ENCODE measurements around the gene RXRB.

RXRB gene

DNA sequence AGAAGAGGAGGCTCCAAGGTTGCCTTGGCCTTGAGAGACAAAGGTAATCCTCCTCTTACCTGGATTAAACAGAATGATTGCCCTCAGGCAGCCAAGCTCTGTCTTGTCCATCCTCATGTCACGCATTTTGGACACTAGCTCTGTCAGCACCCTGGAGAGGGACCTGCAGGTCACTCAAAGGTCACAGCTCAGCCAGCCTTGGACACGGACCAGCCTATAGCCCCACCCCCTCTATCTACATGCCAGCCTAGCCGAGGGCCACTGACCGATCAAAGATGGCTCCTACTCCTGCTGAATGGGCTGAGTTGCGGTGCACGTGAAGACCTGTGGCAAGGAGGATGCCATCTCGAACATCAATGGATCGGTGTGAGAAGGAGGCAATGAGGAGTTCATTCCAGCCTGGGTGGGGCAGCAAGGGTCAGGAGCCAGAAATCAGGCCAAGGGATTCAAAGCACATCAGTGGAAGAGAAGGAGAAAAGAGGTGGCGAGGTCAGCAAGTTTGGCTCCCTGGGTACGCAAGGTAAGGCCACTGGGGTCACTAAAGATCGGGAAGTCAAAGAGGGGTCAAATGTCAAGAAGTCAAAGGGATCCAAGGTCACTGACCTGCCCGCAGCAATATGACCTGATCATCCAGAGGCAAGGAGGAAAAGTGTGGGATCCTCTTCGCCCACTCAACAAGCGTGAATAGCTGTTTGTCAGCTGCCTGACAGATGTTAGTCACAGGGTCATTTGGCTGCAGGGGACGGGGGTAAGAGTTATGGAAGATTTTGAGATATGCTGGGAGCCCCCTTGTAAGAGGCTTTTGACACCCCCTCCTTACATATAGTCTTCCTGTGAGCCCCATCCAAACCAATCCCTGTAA lies 4.9 kb downstream of the RXRB start:
- no peak for DNase-seq

- DNase-seq: no peak
These were observed 6.0 kb downstream of the RXRB start for GRCh38 chr6:33194431-33194979.

GRCh38 chr6:33193619-33194018 lies 6.8 kb downstream of the RXRB start:
- DNase-seq: no peak

DNA sequence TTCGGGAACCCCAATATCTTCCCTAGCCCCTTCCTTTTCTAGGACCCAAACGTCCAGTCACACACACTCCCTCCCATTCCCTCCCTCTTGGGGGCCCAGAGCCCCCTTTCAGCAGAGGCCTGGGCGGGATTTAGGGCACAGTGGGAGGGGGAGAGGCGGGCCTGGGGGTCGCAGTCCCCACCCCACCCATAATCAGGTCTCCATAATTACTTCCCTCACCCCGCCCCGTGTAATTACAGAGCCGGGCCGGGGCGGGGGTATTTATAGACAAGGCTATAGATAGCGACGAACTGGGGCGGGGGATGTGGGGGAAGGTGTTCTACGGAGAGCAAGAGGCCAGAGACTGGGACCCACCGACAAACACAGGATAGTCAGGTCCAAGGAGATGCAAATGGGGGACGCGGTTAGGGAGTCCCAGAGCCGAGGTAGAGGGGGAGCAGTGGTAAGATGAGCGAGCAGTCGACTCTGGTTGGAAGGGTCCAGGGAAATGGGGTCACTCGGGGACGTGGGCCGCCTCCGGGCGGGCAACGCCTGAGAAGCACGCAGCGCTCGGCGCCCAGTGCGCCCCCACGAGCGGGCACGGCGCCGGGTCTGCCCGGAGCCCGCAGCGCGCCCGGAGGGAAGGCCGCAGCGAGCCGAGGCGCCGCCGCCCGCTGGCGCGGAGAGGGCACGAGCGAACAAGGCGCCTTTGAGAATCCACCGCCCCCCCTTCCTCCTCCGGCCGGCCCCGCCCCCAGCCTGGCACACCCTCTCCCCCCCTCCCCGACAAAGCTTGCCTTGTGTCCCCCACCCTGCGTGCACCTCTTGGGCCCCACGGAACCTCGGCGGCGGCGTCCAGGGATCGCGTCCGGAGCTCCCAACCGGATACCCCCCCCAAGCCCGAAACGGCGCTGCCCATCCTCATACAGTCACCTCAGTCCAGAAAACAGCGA lies 7.5 kb downstream of the RXRB start:
- no peak for DNase-seq

GRCh38 chr6:33192105-33192646 lies 8.3 kb downstream of the RXRB start, which contains the start of gene COL11A2:
TSS of gene COL11A2 (minus strand) at chr6:33192467. CDS start at chr6:33192240, 227 bp downstream.
- no peak for DNase-seq

DNA sequence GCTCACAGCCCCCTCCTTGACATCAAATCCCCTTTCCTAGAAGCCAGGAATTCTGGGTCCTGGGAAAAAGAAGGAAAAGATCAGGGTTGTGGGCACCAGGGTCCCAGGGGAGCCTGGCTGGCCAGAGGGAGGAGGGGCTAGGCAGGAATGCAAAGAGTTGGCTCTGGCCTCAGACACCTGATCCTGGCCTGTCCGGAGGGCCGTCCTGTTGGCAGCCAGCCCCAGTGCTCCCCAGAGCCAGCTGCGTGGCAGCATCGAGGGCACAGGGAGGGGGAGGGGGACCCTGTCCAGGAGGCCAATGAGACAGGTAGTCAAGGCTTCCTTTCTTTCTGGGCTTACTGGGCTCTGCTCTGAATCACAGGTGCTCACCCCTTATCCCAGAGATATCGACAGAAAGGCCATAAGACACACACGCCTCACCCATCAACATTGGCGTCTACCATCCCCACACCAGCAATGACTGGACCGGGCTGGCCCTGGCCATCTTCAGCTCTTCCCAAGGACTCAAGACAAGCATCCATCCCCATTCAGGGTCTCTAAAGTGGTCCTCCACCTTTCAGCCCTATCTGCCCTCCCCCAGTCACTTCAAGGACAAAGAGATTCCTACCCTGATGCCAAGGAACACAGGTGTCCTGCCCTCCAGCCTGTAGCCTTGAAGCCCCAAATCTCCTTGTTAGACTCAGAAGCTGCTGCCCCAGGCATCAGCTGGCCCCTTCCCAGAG lies 8.9 kb downstream of the RXRB start:
- DNase-seq: no peak

- no peak for DNase-seq
These were observed 9.9 kb downstream of the RXRB start for GRCh38 chr6:33190504-33191107.

DNA sequence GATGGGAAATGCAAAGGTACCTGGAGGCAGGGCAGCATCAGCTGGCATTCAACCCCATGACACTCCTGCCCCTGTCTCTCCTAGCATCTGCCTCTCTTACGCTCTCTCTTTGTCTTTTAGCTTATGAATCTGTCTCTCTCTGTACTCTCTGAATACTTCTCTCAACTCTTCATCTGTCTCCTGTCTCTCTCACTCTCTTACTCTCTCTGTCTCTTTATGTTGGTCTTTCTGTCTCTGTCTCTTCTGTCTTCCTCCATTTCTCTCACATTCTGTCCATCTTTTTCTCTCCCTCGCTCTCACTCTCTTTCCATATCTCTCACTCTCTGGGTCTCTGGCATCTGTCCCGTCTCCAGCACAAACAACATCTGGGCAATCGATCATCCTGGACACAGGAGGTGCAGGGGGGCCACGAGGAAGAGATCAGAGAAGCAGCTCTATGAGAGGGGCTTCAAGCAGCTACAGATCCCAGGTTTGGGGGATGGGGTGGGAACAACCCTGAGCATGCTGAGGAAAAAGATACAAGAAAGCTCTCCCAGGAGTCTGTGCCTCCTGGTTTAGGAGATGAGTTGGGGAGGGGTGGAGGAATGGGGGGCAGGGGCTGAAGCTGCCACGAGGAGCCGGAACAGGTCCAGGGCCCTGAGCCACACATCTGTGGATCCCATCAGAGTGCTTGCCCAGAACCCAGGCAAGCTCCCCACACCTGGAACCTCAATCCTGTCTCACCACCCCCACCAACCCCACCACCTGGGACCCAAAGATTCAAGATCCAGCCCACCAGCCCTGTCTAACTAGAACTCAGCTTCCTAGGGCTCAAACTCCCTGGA lies 10.6 kb downstream of the RXRB start:
- DNase-seq: no peak

GRCh38 chr6:33189164-33189563 lies 11.3 kb downstream of the RXRB start:
- no peak for DNase-seq

DNA sequence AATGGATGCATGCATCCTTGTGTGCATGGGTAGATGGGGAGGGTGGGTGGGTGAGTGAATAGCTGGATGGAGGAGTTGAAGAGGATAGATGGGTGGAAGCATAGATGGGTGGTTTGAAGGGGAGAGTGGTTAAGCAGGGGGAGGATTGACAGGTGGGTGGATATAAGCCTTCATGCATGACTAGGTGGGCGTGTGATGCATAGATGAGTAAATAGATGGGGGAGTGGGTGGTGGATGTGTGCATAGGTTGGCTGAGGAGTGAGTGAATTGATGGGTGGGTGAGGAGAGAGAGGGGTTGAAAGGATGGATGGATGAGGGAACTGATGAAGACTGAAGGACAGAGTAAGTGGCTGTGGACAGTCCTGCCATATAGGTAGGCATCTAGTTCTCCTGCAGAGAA lies 12.7 kb downstream of the RXRB start:
- DNase-seq: no peak

DNA sequence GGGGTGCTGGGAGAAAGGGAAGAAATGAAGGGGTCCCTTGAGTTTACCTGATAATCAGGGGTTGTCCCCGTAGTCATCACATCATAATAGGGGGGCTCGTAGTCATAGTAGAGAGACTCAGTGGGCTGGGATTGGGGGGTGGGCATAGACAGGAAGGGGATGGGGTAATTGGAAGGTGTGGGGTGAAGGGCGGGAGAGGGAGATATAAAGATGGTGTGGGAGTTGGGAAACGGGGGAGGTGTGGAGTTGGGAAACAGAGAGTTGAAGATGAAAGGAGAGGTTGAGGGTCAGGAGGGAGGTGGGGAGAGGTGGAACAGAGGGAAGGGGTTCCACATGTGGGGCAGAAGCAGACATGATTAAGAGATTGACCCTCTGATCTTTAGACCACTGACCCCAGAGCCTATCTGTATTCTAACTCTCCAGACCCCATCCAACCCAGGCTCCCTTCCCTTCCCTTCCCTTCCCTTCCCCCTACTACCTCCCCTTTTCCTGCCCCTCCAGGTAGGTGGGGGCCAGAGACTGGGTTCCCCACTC lies 14.7 kb downstream of the RXRB start:
- DNase-seq: no peak

- DNase-seq: no peak
These were observed 15.3 kb downstream of the RXRB start for GRCh38 chr6:33185190-33185589.

- DNase-seq: no peak
These were observed 17.3 kb downstream of the RXRB start for GRCh38 chr6:33183071-33183683.

DNA sequence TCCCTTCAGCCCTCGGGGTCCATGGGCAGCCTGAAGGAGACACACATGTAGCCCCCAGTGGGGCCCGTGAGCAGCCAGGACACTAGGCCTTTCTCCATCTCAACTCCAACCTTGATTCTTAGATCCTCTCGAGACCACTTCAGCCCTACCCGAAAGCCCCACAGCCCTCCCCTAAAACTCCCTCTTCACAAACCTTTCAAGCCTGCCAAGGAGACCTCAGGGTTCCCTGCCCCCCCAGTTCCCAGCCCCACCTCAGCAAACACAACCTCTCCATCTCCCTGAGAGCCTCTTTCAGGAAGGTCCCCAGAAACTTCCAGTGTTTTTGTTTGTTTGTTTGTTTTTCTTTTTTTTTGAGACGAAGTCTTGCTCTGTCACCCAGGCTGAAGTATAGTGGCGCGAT lies 19.3 kb downstream of the RXRB start:
- no peak for DNase-seq

DNA sequence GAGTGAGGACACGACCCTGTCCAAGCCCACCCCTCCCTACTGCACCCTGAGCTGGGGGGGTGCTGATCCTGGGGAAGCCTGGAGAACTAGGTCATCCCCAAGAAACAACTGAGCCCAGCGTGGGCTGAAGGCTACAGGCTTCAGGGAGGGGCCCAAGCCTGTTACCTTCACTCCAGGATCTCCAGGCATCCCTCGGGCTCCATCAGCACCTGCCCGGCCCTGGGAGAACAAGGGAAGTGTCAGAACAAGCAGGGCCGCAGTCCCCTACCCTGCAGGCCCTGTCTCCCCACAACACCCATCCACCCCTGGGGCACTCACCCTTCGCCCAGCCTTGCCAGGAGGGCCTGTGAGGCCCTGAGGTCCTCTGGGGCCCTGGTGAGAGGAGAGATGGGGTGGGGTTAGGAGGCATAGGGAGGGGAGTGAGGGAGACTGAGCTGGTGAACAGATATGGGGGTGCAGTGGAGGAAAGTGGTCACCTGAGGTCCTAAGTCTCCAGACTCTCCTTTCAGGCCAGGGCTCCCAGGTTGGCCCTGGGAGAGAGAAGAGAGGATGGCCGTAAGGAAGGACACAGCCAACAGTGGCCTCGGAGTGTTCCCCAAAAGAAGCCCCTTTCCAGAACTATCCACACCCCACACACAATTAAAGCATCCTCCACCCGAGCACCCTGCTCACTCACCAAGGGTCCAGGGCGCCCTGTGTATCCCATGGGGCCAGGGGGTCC lies 21.6 kb downstream of the RXRB start:
- DNase-seq: no peak

DNA sequence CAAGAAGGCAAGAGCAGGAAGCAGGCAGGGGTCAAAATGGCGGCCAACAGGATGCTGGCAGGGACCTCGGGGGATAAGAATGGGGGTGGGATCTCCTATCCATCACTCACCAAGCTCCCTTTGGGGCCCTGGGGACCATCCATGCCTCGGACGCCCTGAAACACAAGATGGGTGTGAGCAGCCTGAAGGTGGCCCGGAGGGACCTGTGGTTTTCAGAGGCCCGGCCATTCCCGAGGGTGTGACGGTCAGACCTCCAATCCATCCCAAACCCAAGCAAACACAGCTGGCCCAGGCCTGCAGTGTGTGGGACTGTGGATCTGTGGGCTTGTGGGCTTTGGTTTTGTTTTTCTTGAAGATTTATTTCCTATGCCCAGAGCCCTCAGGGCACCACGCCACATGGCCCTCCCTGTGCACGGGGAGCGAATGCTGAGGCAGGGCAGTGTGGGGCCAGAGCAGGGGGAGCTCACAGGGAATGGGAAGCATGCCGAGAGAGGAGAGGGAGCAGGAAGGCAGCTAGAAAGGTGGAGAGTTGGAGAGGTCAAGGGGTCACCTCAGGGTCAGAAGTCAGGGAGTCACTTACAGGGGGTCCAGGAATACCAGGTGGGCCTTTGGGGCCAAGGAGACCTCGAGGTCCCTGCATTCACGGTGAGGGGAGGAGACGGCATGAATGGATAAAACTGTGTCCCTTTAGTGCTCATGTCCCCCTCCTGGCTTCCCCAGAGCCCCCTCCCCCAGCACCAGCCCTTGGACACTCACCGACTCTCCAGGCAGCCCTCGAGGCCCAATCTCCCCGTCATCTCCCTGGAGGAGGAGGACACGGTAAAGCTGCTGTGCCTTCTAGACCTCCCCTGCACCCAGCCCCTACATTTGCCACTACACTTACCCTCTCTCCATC lies 22.7 kb downstream of the RXRB start:
- no peak for DNase-seq

DNA sequence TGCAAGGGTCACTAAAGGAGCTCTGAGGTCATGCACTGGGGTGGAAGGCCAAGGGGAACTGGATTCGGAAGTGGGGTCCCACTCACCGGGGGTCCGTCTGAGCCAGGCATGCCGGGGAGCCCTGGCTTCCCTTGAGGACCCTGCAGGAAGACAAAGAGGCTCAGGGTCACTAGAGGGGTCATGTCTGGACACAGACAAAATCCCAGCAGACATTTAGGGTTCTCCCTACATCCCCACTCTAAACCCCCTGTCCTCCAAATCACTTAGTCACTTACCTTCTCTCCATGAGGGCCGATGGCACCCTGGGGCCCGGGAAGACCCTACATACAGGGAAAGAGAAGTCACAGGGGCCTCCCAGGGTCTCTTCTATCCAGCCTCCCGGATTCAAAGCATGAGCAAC lies 23.6 kb downstream of the RXRB start:
- DNase-seq: no peak

DNA sequence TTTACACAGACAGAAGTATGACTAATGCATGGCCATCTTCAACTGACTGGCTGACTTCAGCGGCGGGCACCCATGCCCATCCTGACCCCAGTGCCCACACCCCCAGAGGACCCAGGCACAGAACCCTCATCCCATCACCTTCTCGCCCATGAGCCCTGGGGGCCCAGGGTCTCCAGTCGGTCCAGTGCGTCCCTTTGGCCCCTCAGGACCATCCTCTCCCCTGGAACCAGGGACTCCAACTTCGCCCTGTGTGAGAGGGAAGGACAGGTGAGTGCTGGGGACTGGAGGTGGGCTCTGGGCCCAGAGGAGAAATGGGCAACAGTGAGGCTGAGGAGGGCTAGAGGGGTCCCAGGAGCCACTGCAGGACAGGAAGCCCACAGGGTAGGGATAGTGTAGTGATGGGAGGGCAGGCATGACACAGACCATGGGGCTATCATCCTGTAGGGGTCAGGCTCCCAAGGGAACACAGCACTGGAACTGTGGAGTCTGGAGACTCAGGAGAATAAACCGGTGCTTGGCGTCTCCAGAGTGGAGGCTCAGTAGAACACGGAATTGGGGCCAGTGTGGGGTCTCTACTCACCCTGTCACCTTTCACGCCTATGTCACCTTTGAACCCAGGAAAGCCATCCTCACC lies 24.9 kb downstream of the RXRB start:
- DNase-seq: no peak

Measured in NCI-H526 treated with DMSO at 0.1 percent for 48 hours (cell line).